ENCODE data around the gene VAV3.

Gene VAV3

DNA sequence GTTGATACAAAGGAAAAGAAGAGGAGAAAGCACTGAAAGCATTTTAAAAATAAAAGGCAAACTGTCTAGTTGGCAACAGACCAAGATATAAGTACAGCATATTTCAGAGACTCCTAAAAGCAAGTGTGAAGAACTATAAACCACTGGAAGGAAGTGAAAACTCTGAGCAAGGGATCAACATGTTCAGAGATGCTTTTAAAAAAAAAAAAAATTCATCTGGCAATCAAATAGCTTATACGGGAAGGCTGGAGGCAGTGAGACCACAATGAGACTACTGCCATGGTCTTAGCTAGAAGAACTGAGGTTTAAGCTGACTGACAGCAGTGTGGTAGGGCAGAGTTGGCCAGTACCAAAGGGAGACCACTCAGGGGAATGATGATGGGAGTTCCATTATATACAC is 124.3 kb downstream of the VAV3 start:
- DNase-seq (ENCODE audit: low spot score) = no peak

DNA sequence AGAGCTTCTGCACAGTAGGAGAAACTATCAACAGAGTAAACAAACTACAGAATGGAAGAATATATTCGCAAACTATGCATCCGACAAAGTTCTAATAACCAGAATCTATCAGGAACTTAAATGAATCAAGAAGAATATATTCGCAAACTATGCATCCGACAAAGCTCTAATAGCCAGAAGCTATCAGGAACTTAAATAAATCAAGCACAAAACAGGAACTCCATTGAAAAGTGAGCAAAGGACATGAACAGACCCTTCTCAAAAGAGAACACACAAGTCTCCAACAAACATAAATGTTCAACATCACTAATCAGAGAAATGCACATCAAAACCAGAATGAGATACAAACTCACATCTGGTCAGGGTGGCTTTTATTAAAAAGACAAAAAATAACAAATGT is 126.9 kb downstream of the VAV3 start:
- DNase-seq (ENCODE audit: low spot score) = no peak

DNA sequence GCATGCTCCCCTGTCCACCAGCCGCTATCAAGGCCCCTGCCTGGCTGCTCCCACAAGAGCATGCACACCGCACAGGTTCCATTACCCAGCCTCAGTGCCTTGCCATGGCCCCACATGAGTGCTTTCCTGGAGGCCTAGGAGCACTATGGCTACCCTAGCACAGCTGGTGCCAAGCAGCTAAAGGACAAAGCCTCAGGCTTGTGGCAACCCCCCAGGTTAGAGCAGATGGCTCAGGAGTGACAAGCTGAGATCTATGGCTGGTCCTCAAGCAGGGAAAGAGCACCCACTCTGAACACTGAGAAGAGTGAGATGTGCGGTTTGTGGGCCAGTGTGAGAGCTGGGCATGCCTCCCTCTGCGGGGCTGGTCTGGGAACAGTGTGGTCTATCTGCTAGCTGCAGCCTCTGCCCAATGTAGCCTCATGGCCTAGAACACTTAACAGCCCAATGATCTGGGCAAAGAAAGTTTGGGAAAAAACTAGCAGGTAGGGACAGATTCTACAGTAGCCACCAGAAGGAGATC is 129.8 kb downstream of the VAV3 start:
- DNase-seq (ENCODE audit: low spot score) = no peak

DNA sequence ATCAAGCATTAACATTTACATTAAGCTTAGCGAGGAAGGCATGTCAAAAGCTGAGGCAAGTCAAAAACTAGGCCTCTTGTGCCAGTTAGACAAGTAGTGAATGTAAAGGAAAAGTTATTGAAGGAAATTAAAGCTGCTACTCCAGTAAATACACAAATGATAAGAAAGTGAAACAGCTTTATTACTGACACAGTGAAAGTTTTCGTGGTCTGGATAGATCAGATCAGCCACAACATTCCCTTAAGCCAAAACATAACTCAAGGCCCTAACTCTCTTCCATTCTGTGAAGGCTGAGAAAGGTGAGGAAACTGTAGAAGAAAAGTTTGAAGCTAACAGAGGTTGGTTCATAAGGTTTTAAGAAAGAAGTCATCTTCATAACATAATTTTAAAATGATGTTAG is 131.9 kb downstream of the VAV3 start:
- DNase-seq (ENCODE audit: low spot score) = no peak

DNA sequence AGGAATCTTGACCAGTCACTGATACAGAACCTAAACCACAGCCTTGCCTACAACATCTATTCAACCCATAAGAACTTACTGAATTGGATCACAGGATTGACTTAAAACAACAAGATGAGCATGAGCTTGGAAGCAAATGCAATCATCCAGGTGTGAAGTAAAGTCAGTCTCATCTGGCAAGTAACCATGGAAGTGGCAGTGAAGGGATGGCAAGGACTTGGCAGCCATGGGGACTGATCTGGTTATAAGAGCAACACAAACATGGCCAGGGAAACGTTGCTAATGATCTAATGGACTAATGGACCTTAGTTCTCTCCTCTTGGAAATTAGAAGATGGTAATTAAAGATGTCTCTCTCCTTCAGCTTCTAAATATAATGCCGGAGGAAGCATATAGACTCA is 133.1 kb downstream of the VAV3 start:
- DNase-seq (ENCODE audit: low spot score) = no peak

DNA sequence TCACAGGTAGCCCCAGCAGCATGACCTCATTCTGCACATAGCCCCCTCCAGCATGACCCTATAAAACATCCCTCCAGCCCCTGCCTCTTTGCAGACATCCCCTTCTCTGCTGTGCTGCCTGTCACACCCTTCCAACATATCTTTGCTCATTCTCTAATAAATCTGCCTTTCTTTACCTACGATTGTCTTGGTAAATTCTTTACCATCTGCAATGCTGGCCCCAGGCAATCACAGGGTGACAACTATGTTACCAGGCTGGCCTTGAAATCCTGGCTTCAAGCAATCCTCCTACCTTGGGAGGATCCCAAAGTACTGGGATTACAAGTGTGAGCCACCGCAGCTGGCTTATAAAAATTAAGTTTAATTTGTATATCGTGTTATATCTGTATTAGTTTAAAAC is 134.5 kb downstream of the VAV3 start:
- DNase-seq (ENCODE audit: low spot score) = no peak

DNA sequence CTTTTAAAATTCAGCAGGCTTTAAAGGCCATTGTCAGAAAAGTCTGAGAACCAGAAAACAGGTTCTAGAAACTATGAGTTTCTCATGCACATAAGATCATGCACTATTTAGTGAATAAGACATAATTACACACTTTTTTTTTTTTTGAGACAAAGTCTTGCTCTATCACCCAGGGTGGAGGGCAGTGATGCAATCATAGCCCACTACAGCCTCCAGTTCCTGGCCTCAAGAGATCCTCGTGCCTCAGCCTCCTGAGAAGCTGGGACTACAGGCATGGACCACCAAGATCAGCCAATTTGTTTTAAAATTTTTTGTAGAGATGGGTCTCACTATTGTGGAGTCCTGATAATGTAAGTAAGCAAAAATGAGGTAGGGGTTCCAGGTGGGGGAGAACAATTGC is 134.9 kb downstream of the VAV3 start:
- no peak for DNase-seq (ENCODE audit: low spot score)

DNA sequence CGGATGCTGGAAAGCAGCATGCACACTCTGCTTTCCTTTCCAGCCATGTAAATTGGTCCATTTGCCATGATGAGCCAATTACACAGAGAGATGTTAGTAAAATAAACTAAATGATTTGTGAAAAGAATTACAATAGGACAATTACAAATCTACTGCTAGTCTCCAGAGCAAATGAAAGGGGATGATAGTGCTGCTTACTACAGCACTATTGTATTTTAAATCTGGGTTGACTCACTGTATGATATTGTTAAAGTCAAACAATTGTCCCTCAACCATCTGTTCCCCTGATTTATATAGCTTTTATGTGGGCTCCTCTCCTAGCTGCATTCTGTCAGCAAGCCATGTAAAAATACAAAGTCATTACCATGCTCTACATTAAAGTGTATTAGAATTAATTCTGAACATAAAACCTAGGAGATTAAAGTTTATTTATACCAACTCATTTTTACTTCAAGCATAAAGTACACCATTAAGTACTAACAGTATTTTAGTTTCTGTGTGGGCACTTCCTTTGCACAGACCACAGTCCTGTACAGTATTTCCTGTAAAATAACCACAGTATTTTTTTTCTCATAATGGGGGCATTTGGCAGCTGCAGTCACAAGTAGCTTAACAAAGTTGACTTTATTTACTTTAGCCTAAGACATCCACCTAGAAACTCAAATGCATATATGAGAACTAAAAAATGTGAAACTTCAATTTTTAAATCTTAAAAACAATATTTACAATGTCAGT is 135.8 kb downstream of the VAV3 start:
- DNase-seq (ENCODE audit: low spot score) = peak; percentile 26

DNA sequence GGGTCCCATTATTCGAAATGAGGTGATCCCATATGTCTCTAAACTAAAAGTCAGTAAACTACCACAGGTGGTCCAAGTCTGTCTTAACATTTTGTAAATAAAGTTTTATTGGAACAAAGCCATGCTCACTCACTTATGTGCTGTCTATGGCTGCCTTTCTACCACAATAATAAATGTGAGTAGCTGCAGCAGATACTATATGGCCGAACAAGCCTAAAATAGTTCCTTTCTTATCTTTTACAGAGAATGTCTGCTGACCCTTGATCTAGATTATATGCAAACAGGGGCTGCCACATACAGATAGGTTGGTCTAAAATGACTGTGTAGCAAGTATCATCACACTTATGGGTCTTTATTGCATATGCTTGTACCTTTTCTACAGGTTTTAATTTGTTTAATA is 140.0 kb downstream of the VAV3 start:
- no peak for DNase-seq (ENCODE audit: low spot score)

DNA sequence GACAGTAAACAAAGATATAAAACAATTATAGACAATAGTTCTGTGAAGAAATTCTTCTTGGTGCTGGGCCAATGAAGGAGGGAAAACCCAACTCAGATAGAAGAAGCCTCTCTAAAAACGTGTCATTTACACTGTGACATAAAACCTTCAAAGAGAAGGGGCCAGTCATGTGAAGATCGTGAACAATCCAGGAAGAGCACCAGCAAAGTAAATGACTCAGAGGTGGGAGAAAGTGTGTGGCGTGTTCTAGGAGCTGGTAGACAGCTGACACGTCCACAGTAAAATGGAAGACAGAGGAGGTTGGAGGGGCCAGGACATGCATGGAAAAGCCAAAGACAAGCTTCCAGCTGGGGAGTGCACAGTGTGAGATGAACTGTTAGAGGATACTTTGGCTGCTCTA is 143.6 kb downstream of the VAV3 start:
- no peak for DNase-seq (ENCODE audit: low spot score)

DNA sequence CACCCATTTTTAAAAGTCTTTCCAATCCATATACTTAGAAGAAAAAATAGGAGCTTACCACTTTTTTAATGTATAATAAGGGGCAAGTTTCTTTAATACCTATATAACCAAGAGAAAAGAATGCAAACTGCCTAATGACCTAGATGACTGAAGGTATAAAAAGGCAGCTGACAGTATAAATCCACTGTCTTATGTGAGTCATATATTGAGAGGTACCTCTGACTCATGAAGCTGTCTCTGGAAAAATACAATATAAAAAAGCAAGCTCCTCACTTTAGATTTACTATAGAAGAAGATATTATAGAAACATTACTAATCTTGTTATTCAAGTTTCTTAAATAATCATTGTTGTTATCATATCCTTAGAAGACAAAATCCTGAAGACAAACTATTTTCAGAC is 144.2 kb downstream of the VAV3 start:
- DNase-seq (ENCODE audit: low spot score) = no peak

DNA sequence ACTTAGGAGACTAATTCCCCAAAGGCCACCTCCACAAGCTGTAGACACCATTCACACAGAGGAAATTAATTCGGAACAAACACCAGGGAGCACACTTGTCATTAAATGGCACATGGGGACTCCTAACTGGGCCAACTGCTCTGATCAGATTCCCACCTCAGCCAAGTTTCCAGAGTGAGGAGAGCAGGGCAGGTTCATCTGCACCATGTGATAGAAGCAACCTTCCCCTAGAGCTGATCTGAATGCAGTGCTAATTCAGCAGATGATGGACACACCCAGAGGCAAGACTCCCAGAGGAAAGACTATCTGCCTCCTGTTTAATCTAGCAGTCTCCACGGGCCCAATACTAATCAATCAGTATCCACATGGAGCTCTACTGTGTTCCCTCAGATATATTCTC is 147.0 kb downstream of the VAV3 start:
- DNase-seq (ENCODE audit: low spot score) = no peak

DNA sequence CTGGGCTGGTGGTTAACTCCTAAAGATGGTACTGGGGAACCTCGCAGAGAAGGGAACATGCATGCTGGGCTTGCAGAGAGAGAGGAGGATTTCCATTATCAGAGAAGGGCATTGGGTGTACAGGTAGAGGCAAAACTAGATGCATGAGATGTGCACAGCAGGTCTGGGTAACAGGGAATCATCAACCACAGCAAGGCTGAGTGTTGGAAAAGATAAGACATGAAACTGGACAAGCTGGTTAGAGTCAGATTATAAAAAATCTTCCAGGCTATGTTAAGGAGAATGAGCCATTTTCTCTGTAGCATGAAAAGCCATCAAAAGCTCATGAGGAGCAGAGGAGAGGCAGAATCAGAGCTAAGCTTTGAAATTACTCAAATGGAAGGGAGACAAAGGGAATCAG is 147.8 kb downstream of the VAV3 start:
- no peak for DNase-seq (ENCODE audit: low spot score)

DNA sequence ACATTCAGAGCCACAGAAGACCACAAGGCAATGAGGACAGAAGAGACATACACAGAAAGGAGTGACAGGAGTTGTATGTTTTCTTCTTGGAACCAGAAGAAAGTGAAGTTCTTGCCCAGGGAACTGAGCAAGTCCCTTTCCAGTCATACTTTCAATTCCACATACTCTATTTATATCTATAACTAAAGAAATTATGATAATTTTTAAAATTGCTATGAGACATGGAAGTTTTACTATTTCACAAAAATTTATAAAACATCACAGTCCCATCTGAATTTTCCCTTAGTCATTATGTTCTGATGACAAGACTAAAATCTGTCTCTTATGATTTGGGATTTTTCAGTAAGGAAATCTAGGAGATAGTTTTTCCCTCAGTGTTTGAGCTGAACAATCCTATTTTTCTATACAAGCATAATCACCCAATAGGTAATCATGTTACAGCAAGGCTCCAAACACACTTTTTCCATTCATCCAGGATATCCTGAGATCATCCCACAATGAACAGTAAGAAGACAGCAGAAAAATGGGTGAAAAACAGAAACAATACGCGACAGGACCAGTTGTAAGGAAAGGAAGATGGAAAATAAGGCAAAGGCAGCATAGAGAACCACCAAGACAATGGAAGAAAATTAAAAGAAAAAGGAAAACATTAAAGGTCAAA is 154.6 kb downstream of the VAV3 start:
- DNase-seq (ENCODE audit: low spot score) = no peak

DNA sequence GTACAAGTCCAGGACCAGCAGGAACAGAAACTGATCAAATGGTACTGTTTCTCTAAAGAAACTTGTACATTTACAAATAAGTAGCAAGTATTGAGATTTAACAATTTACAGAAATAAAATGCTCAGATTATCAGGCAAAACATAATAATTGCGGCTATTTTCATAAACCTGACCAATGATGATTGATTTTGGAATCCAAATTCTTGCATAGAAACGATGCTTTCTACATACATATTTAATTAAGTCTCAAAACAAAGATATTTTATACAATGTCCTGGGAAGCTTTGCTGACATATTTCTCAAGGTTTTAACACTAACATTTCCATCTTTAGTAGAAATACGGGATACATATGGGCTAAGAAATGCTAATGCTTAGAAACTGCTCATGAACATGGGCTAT is 157.1 kb downstream of the VAV3 start:
- no peak for DNase-seq (ENCODE audit: low spot score)

DNA sequence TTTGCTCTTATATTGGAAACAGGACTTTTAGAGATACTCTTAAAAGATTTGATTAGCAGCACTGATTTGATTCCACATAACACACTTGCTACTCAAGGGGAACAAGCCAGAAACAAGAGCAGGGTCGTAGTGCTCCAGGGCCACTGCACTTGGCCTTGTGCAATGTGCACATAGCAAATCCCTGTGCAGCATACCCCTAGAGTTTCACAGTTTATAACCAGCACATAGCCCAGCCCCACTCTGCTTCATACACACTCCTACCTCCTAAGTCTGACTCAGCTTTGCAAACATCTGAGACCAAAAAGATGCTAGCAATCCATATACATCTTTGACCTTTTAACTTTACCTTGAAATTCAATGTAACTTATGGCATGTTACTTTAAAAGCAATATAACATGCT is 157.6 kb downstream of the VAV3 start:
- DNase-seq (ENCODE audit: low spot score) = no peak

DNA sequence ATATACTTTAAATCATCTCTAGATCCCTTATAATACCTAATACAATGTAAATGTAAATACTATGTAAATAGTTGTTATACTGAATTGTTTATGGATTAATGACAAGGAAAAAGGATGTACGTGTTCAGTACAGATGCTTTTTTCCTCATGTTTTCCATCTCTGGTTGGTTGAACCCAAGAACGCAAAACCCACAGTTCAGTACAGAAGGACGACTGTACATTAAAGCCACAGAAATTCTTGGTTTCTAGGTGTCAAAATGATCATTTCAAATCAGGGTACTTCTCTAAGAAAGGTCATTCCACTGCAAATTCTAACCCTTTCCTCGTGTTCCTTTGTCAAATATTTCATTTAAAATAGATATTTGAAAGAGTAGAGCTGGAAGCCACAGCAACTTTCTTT is 158.1 kb downstream of the VAV3 start:
- no peak for DNase-seq (ENCODE audit: low spot score)

DNA sequence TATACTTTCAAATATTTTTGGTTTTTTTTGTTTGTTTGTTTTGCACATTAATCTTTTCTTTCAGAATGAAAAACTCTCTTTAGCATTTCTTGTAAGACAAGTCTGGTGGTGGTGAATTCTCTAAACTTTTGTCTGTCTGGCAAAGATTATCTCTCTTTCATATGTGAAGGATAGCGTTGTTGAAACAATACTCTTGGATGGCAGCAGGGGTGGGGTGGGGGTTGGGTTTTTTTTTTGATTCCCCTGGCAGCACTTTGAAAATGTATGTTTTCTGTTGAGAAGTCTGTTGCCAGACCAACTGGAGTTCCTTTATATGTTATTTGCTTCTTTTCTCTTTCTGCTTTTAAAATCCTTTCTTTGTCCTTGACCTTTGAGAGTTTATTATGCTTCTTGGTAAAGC is 160.2 kb downstream of the VAV3 start:
- DNase-seq (ENCODE audit: low spot score) = no peak

DNA sequence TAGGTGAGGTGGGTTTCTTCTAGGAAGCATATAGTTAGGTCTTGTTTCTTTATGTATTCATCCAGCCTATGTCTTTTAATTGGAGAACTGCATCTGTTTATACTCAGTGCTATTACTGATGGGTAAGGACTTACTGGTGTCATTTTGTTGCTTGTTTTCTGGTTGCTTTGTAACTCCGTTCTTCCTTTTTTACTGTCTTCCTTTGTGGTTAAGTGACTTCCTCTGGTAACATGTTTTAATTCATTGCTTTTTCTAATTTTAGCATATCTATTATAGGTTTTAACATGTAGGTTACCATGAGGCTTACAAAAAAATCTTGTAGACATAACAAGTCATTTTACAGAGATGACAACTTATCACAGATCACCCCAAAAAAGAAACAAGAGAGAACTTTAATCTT is 160.8 kb downstream of the VAV3 start:
- DNase-seq (ENCODE audit: low spot score) = peak; percentile 7

DNA sequence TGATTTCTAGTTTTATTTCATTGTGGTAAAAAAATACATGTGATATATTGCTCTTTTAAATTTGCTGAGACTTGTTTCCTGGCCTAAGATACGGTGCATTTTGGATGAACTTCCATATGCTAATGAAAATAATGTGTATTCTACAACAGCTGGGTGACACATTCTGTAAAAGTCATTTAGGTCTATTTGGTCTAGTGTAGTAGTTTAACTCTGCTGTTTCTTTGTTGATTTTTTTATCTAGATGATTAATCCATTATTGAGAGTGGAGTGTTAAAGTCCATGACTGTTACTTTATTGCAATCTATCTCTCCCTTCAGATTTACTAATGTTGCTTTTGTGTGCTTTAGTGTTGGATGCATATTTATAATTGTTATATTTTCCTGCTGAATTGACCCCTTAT is 161.4 kb downstream of the VAV3 start:
- no peak for DNase-seq (ENCODE audit: low spot score)

DNA sequence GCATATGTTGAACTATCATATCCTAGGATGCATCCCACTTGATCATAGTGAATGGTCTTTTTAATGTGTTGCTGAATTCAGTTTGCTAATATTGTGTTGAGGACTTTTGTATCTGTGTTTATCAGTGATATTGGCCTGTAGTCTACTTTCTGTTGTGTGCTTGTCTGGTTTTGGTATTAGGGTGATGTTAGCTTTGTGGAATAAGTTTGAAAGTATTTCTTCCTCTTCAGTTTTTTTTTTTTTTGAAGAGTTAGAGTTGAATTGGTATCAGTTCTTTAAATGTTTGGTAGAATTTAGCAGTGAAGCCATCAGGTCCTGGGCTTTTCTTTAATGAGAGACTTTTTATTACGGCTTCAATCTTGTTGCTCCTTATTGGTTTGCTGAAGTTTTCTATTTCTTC is 162.3 kb downstream of the VAV3 start:
- DNase-seq (ENCODE audit: low spot score) = no peak

DNA sequence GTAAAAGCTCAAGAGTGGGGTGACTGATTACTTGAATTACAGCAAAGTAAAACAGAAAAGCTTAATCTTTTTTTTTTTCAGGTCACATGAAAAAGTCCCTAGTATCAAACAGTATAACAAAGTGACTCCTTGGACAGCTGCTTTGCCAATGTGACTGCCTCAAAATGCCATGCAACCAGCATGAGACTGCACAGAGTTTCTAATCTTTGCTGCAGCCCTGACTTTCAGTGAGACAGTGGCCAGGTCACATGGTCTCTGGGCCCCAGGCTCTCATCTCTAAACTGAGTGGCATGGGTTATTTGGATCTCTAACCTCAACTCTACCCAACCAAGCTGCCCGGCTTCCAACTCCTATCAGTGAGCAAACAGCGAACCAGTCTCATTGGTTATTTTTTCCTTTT is 169.0 kb downstream of the VAV3 start:
- DNase-seq (ENCODE audit: low spot score) = no peak

DNA sequence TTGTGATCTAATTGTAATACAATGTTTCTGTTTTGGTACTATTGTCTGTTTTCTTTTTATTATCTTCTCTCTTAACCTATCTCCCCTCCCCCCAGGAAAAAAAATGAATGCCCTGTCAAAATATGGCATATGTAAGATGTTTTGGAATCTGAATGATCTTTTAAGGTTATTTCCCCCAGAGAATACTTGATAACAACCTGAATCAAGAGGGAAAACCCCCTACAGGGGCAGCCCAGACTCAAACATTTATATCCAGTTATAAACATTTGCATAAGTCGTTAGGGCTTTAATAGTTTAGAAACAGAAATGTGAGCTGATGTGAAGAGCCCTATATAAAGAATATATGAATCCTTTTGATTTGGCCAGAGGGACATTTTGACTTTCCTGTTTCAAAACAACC is 169.5 kb downstream of the VAV3 start:
- no peak for DNase-seq (ENCODE audit: low spot score)

DNA sequence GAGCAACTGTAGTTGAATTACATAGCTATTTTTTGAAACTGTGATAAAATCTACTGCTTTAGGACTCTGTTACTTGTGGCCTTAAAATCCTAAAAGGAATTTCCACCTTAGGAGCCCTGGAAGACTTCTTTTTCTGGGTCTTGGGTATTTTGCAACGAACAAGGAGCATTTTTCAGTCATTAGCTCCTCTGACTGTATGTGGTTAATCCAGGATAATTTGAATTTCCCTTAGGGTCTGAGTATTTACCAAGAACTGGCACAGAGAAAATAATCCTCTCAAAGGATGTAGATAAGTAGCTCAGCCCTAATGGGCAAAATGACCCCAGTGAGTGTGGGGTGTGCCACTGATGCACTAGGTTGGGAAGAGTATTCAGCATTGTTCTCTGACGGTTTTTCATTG is 170.4 kb downstream of the VAV3 start:
- DNase-seq (ENCODE audit: low spot score) = no peak

Data from CD4-positive, alpha-beta T cell treated with Interleukin-6 at 100 ng/mL for 8 hours (primary cell).